ENCODE results near the gene COX10.
A peak's percentile ranks its signal among the peaks of the same experiment; 100 is the strongest.

COX10 gene

DNA sequence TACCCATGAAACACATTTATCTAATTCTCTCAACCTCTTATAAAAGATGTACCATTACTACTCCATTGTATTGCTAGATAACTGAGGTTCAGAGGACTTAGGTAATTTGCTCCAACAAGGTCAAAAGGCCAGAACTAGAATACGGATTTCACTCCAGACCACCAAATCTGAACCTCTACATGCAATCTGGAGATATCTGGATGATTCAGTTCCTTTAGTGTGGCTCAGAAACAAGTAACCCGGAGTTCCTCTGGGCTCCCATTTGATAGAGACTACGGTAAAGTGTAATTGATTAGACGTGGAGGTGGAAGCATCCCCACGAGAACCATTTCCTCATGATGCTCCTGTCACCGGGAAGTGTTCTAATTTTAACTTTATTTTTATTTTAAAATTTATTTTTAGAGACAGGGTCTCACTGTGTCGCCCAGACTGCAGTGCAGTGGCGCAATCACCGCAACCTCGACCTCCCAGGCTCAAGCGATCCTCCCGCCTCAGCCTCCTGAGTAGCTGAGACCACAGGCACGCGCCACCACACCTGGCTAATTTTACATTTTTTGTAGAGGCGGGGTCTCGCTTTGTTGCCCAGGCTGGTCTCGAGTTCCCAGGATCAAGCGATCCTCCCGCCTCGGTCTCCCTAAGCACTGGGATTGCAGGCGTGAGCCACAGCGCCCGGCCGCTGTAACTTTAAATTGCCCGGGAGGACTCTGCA is 608 bp upstream of the COX10 start:
- POLR2A ChIA-PET (ENCODE audit: low non-redundant PET), result no interaction called here
- no peak for DNase-seq (ENCODE audit: low spot score)
- TF ChIP-seq, protein P1, sequence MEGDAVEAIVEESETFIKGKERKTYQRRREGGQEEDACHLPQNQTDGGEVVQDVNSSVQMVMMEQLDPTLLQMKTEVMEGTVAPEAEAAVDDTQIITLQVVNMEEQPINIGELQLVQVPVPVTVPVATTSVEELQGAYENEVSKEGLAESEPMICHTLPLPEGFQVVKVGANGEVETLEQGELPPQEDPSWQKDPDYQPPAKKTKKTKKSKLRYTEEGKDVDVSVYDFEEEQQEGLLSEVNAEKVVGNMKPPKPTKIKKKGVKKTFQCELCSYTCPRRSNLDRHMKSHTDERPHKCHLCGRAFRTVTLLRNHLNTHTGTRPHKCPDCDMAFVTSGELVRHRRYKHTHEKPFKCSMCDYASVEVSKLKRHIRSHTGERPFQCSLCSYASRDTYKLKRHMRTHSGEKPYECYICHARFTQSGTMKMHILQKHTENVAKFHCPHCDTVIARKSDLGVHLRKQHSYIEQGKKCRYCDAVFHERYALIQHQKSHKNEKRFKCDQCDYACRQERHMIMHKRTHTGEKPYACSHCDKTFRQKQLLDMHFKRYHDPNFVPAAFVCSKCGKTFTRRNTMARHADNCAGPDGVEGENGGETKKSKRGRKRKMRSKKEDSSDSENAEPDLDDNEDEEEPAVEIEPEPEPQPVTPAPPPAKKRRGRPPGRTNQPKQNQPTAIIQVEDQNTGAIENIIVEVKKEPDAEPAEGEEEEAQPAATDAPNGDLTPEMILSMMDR (conservative IDR thresholded peaks at IDR 0.05; ENCODE audit: low read depth), result no peak
- CTCF ChIA-PET, result no interaction called here
- H3K27ac ChIP-seq, result peak overlapping the region; percentile 79

GRCh38 chr17:14070344-14070984 is 1.2 kb downstream of the COX10 start:
- no peak for DNase-seq (ENCODE audit: low spot score)
- H3K27ac ChIP-seq, result no peak overlapping the region
- POLR2A ChIA-PET (ENCODE audit: low non-redundant PET), result no interaction called here
- CTCF ChIA-PET, result interaction anchor here (0.6 kb wide), 1 partner anchor 228 kb away, joined by 3 read pairs; no protein-coding TSS in a partner anchor
- TF ChIP-seq, protein P1 (conservative IDR thresholded peaks at IDR 0.05; ENCODE audit: low read depth), result no peak

GRCh38 chr17:14072881-14073280 is 3.6 kb downstream of the COX10 start:
- ChIA-PET POLR2A (ENCODE audit: low non-redundant PET) (no interaction called here), CTCF (no interaction called here)
- no peak for DNase-seq (ENCODE audit: low spot score)
- TF ChIP-seq, protein P1 (conservative IDR thresholded peaks at IDR 0.05; ENCODE audit: low read depth), result no peak
- H3K27ac ChIP-seq, result no peak overlapping the region

DNA sequence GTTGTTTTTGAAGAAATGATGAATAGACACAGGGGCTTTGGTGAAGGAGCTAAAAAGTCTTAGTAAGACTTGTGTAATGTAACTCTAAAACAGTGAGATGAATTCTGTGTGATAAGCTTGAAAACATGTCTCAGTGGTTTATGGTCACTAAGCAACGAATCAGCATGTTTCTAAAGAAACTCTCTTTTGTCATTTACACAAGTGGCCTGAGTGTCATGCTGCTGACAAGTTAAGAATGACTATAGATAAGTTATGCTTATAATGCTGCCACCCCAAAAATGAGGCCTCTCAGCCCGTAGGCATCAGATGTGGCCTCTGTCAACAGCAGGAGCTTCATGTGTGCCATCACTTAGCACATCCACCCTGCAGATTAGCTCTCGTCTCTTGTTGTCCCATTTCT is 8.7 kb downstream of the COX10 start:
- POLR2A ChIA-PET (ENCODE audit: low non-redundant PET), result no interaction called here
- no peak overlapping the region for H3K27ac ChIP-seq
- DNase-seq (ENCODE audit: low spot score), result no peak
- TF ChIP-seq, protein P1 (conservative IDR thresholded peaks at IDR 0.05; ENCODE audit: low read depth), result no peak
- CTCF ChIA-PET, result interaction anchor here (0.7 kb wide), 1 partner anchor 986 kb away, joined by 3 read pairs; no protein-coding TSS in a partner anchor

- no peak overlapping the region for H3K27ac ChIP-seq
- no peak for DNase-seq (ENCODE audit: low spot score)
- CTCF ChIA-PET, result no interaction called here
- TF ChIP-seq, protein P1 (conservative IDR thresholded peaks at IDR 0.05; ENCODE audit: low read depth), result no peak
- POLR2A ChIA-PET (ENCODE audit: low non-redundant PET), result no interaction called here
Observed at GRCh38 chr17:14080847-14081251, 11.5 kb downstream of the COX10 start.

DNA sequence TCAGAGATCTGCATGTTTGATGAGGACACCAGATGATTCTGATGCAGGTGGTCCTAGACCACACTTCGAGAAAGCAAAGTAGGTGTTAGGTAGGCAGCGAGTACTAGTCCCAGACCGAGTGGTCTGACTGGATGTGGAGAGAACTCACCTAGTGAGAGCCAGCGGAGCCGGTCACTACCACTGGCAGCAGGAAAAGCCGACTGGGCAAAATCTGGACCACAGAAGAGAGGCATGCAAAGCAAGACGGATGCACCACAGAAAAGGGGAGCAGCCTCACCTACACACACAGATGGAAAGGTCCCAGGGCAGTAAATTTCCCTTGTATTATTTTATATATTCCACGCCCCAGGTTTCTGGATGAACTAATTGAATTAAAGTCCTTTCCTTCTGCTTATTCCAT is 13.5 kb downstream of the COX10 start:
- no peak overlapping the region for H3K27ac ChIP-seq
- TF ChIP-seq, protein P1 (conservative IDR thresholded peaks at IDR 0.05; ENCODE audit: low read depth), result no peak
- CTCF ChIA-PET, result no interaction called here
- POLR2A ChIA-PET (ENCODE audit: low non-redundant PET), result no interaction called here
- no peak for DNase-seq (ENCODE audit: low spot score)
